Activated T-cell treated with anti-CD3 and anti-CD28 coated beads for 1 hour (primary cell): Measurements from ENCODE around the gene ARHGAP15.

Experiments
- DNase-seq: peaks from one replicate; pipeline ENCODE4 v3.0.0-alpha.2; 2020; ENCODE audit warnings: low read depth

The ARHGAP15 gene

DNA sequence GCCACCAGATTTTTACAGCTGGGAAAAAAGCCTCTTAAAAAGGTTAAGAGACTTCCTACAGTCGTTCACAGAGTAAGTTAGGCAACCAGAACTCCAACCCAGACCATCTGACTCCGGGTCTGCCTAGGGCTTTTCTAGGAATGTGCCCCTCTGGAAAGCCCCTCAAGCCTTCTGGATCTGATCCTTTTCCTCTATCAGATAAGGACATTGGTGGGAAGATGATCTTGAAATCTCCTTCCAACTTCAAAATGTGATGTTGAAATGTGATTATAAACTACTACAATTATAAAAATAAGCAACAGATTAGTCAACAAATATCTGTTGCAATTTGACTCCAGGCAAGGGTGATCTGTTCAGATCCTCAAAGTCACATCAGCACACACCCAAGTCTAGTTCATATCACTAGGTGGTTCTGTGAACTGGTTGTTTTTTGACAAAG, 270.4 kb downstream of the ARHGAP15 start:
- DNase-seq, result no peak

DNA sequence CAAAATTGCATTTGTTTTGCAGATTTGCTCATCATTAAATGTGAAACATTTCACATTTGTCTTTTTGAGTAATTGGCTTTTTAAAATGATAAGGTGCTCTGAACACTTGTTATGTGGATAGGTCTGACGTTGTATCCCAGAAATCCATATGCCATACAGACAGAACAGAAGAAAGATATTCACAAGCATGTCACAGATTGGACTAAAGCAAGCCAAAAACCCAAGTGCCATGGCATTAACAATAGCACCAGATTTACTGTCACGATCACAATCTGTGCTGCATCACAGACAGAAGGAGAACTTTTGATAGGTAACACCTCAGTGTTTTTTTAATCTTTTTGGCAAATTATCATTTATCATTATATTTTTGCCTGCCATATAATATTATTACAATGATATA, 272.6 kb downstream of the ARHGAP15 start:
- no peak for DNase-seq

DNA sequence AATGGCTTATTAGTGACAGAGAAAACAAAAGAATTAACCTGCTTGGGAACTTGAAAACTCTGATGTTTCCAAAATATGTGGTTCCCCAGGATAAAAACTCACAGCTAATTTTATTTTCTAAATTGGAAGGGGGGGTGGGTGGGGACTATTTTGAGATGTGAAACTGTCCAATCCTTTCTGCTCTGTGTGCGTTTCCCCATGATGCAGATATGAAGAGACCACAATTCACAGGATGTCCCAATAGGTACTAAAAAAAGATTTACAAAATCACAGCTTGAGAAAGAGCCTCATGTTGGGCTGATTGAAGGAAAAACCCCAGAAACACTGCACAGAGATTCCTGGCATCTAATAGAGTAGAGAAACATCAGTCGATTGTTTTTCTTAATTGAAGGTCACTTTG, 273.2 kb downstream of the ARHGAP15 start:
- DNase-seq, result no peak

DNA sequence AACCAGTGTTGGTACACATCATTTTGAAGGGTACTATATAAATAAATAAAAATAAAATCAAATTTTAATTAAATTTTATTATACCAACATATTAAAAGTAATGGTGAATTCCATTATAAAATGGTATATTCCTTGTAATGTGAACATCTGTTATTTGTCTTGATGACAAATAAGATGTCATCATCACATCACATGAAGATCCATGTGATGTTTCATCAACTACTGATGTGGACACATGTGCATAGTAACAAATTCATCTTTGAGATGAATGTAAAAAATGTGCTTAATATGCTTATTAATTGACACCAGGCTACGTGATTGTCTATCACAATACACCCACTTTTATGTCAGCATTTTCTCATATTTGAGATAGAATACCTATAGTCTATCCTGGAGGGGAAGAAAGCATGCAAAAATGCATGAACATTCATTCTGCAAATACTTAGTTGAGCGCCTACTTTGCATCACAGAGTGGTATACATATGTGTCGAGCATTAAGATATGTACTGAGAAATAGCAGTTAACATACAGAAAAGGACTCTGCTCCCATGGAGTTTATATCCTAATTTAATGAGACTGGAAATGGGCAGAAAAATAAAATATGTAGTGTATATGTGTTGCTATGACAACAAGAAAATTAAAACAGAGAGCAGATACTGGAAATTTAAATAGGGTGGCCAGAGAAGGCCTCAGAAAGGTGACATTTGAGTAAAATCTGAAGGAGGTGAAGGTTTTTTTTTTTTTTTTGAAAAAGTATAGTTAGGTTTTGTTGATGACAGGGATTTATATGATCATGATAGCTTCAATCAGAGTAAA, 281.1 kb downstream of the ARHGAP15 start:
- no peak for DNase-seq

DNA sequence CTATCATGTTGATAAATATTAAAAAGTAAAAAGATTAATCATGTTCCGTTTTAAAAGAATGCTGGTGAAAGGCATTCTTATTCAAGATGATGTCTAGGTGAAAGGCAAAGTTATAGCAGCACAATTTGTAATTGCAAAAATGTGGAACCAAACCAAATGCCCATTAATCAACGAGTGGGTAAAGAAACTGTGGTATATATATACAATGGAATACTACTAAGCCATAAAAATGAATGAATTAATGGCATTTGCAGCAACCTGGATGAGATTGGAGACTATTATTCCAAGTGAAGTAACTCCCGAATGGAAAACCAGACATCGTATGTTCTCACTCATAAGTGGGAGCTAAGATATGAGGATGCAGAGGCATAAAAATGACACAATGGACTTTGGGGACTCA, 286.4 kb downstream of the ARHGAP15 start:
- DNase-seq, result no peak

DNA sequence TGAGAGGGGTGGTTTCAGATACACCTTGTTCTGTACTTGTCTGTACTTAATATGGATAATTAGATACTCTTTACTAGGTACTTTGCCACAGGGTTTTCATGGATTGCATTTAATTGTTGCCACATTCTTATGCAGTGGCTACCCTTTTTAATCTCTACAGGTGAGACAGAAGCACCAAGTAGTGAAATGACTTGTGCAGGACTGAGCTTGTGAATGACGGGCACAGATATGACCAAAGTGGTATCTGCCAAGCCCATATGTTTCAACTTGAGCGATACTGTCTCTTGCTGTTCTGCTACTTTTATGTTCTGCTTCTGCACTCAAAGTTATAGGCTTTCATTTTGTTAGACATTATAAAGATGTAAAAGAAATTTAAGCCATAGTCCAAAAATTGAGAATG, 288.2 kb downstream of the ARHGAP15 start:
- DNase-seq, result no peak

DNA sequence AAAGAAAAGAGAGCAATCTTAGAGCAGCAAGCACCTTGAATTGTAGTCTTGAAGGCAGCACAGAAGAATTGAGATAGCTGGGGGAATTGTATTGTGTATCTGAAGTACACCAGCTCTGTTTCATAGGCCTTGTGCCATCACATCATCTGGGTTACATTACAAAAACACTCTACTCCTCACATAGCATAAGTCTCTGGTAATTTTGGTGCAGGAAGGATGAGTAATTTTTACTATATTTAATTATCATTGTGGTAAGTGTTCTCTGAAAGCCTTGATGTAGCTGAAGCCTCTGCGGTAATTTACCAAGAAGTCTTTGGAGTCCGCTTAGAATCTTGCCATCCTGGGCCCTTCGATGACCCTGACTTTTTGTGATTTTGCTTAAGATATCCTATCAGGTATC, 291.1 kb downstream of the ARHGAP15 start:
- no peak for DNase-seq

DNA sequence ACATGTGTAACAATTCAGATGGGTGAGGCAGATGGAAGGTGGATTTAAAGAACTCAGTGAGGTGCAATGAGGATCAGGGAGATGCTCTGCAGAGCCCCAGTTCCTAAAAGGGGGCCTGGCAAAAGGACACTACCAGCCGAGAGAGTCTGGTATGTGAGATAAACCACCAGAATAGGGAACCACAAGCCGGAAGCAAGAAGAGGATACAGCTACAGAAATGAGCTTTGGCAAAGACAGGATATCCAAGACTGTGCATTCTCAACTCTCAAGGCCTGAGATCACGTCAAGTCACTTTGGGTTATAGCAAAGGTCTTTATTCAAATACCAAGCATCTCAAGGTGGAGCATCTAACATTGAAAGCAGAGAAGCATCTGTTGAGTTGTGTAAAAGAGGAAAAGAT, 293.5 kb downstream of the ARHGAP15 start:
- no peak for DNase-seq

DNA sequence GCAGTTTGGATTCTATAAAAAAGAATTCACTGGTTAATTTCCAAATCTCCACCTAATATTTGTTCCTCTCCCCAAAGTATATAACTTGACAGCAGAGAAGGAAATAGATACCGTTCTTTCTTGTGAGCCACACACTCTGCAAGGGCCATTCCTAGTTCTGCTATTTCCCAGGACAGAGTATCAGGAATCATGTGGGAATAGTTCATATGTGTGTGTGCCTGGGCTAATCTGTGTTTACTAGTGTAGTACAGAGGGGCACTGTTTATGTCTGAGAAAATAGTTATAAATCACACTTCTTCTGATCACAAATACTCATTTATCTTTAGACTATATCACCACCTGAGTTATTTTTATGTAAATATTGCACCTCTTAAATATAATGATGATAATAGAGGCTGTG, 296.7 kb downstream of the ARHGAP15 start:
- DNase-seq, result no peak

DNA sequence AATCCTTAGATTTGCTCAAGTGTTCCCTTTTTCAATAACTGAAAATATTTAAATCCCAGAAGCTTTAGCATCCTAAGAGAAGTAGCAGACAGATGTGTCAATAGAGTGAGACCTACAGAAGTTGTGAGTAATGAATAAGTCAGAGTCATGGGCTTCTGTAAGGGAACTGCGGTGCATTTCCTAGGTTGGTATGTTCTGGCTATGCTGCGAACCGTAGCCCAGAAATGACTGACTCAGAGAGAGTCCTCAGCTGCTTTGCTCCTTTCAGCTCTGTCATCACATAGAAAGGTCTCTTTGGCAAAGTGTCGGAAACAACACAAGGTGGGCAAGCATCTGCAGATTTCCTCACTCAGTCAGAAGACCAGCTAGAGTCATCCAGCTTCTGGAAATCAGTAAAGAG, 297.1 kb downstream of the ARHGAP15 start:
- DNase-seq, result no peak

DNA sequence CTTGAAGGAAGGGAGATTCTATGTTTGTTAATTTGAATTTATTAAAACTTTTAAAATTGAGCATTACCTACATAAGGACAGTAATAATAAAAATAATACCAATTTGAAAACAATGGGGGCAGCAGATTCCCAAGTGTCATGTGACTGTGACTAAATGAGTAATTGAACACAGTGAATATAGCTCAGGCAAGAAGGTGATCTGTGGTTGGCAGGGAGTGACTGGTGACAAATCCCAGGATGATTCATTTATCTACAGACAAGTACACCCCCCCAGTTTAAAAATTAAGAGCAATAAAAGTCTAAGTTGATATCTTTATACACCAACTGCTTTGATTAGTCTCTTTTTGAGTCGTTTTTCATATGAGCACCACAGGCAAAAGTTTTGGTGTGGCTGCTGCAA, 299.5 kb downstream of the ARHGAP15 start:
- no peak for DNase-seq

DNA sequence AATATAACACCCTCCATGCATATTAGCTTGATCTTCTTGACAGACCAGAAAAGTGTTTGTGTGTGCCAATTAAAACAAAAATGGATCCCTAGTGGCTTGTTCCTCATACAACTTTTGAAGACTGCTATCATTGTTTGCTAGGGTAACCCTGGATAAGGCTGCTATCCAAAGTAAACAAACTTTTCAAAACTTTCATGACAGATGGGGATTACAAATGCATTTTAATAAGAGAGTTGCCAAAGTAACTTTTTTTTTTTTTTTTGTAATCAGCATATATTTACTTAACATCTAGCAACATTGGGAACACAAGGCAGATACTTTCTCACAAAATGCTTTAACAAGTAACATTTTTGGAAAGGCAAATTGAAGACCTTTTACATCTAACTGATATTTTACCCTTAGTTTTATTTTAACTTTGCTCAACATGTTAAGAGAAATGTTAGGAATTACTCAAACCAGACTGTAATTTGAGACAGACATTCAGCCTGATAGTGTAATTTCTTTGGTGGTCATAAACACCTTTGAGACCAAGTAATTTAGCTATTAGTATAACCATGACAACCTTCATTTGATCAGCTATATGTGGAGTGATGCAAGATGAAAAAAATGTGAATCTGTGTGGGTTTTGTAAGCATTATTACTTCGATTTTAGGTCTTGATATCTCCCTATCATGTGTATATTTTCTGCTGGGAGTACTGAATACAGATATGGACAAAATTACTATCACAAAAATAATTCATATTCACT, 300.9 kb downstream of the ARHGAP15 start:
- no peak for DNase-seq

DNA sequence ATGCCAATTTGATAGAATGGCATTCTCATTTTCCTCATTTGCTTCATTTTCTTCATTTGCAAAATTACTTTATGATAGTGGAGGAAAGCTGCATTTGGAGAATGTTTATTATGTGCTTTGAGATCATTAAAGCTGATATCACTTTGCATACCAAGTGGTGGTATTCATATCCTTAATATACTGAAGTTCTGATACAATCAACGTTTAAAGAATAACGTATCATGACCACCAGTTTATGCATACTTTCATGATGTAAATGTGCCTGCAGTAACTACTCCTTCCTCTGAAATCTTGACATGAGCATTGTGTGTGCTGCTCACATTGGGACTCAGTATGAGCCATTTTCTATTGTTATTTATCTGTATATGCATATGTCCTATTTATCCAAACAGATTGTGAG, 302.1 kb downstream of the ARHGAP15 start:
- DNase-seq, result no peak

DNA sequence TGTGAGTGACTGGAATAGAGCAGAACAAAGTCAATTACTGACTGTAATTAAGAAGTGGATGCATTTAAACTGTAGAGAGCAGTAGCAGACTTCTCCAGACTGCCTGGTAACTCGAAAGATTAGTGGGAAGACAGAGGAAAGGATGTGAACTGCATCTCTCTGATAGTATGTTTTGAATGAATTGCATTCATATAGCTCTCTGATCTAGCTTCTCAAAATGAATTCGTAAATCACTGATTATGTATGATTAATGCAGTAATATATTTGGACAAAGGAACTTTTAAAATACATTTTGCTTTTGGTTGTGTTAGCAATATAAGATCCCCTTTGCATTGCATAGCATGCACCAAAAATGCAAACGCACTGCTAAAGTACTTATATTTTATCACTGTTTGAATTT, 304.0 kb downstream of the ARHGAP15 start:
- DNase-seq, result no peak

DNA sequence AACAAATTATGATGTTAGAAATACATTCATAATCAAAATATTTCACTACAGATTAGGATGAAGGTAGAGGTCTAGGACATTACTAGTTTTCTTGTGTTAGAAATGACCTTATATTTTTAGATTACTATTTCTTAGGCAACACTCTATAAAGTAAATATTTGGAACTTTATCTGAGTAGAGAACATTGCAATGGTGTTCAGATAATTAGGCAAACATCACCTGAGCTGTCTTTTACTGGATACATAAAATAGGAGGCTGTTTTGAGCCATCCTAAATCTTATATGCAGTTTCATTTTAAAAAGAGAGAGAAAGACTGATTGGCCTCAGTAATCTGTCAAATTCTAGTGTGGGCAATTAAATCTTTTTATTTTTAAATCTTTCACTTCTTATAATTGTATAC, 304.6 kb downstream of the ARHGAP15 start:
- DNase-seq, result no peak

DNA sequence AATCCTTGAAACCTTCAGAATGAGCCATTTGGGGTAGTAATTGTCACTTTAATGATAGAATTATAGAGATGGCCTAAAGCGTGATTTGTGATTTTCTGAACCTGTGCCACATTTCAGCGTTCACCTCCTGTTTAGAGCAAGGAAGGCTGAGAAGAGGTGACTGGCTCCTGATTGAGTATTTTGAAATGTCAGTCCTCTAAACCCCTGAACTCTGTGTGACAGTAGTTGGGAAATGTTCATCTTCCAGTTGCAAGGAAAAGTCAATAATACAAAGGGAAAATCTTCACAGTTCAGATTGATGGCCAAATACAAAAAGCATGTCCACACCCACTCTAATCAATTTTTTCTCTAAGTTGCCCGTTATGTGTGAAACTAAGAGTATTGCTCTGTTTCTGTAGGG, 305.2 kb downstream of the ARHGAP15 start:
- DNase-seq, result no peak

DNA sequence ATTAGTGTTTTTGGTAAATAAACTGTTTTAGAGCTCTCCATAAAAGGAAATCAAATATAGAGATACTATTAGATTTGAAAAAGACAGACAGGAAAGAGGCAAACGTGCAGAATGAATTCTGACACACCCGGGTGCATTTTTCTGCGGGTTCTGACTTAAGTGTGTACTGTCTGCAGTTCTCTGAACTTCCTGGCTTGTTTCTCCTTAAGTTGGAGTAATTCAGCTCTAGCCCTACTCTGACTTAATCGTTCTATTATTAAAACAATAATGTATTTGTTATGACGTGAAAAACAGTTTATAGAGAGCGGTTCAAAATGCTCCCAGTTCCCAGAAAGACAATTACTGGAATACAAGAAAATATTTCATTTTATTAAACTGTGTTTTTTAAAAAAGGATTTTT, 305.9 kb downstream of the ARHGAP15 start:
- no peak for DNase-seq

DNA sequence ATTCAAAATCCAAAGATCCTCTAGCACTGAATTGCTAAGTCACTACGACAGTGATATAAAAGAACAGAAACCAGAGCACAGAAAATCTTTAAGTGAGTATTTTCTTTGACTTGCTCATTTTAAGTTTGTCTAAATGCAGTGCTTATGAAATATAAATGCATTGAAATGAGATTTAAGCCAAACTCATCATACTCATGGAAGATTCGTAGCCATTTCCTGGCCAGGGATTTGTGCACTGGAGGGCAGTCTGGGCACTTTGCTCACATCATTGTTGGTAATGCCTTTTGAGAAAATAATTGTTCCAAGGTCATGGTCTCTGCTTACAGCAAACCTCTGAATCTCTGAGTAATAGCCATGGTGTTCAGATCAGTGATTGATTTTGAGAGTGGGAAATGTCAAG, 307.7 kb downstream of the ARHGAP15 start:
- no peak for DNase-seq

DNA sequence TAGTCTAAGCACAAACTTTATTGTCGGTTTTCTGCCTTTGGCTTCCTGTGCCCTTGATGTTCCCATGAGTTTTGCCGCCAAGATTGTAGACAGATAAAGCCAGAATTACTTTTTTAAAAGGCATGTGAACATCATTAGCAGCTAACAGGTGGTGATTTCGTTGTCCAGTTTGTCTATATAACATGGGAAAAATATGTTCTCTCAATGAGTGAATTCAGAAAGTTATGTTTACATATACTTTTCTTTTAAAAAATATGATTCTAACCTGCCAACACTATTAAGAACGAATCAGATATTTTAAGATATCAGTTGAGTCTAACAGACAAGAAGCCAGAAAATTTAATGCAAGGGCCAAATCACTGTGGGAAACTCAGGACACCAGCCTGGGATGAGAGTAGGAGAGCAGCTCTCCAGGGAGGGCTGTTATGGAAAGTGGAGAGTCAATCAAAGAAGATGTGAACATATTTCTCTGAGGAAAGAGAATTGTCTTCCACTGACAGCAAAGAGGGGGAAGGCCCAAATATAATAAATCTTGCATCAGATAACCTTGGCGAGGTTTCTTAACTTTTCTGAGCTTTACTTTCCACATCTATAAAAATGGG, 311.3 kb downstream of the ARHGAP15 start:
- DNase-seq, result no peak

DNA sequence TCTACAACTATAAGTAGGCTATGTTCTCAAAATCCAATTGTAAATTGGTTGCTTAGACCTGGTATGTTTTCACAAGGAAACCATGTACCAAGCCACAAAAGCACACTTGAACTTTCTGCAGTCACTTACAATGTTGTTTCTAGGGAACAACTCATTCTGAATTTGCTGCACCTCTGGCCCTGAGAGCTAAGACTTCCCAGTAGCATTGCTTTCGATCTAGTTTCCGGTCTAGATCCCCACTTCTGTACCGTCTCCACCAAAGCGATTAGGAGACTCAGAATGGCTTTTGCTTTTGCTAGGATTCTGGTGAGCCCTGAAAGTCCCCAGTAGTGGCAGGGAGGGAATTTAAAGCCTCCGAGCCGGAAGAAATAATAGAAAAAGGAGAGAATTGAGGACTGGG, 313.0 kb downstream of the ARHGAP15 start:
- DNase-seq, result no peak

DNA sequence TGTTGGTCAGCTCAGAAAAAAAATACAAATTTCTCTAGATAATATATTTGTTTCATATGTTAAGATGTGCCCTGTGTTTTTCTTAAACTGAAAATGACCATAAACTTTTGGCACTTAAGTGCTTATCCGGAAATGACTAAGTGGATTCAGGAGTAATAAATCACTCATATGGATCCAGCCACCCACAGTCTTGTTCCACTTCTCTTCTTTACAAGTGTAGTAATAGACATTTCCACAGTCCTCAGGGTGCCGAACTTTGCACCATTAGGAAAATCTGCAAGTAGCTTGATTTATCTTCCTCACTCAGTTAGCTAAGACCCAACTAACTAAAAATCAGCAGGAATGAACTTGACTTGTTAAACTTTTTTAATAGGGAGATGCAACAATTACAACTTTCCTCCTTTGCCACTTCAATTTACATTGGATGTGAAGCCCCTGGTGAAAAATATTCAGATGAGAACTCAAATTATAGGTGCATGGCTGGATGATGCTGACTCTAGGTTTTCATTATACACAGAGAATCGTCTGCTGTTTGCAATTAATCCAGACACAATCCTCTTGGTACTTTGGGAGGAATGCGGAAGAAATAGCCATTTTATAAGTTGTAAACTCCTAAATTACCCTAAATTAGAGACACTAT, 322.5 kb downstream of the ARHGAP15 start:
- DNase-seq, result no peak

DNA sequence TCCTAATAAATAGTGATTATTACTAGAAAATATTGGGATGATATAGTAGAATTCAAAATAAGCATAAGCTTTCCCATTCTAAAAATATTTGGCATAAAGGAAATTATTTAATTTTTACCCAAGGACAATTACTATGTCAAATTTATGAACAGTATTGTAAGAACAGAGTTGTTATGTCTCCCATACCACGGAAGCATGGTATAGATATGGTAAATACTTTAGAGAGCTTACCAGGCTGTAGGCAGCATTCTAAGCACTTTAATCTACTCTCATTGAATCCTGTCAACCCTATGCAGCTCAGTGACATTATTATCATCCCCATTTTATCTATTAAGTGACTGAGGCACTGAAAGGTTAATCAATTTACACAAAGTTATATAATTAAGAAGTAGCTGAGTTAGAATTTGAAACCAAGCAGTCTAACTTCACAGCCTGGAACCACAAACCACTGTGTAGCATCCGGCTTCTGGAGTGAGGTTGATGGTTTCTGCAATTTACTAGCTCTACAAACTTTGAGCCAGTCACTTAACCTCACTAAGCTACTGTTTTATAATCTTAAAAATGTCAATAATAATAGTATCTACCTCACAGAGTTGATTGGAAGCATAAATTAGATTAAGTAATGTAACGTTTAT, 323.7 kb downstream of the ARHGAP15 start:
- DNase-seq, result no peak
